Measurements from ENCODE around the gene LENG1. TPM values are rescaled to one million over a fixed set of nuclear protein-coding genes. Genes with fewer than 3 reads are reported as not detected.

LENG1 gene
- total RNA-seq, 1 experiment from 2014 or later = 8.2 TPM

DNA sequence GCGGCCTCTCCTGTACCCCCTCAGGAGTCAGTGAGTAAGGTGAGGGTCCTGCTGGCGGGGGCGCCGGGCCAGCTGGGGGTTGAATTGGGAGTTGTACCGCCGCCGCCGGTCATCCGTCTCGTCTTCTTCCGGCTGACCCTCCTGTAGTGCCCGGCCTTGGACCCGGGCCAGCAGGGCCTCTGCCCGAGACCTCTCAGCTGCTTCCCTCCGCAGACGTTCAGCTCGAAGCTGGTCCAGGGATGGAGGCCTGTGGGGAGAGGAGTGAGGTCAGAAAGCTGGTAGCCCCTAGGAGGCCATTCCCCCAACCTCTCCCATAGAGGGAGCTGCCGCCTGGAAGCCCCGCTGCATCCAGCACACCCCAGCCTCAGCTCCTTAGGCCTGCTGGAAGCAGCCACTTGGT lies 3.8 kb downstream of the LENG1 start:
- Mint-ChIP-seq H3K4me1 (ENCODE audit: insufficient read depth, unreplicated experiment) (peaks cover 8% of the 10 kb centered on the region), H3K4me3 (ENCODE audit: unreplicated experiment) (no peak overlapping the region), H3K27ac (ENCODE audit: low read depth, unreplicated experiment) (no peak overlapping the region), H3K9me3 (ENCODE audit: unreplicated experiment) (no peaks in the 10 kb centered on the region), H3K27me3 (ENCODE audit: insufficient read depth, unreplicated experiment) (no peaks in the 10 kb centered on the region), H3K36me3 (ENCODE audit: insufficient read depth, unreplicated experiment) (peaks cover 63% of the 10 kb centered on the region)
- POLR2A ChIA-PET = interaction anchor here (0.9 to 10.2 kb wide), 3 partner anchors 18 to 38 kb away, joined by 4 to 110 read pairs (median 50); partner anchors contain the start of genes CNOT3, MBOAT7 and TSEN34
- no TSS peak for BruUV-seq (replicated peaks)
- TF ChIP-seq, protein P1, sequence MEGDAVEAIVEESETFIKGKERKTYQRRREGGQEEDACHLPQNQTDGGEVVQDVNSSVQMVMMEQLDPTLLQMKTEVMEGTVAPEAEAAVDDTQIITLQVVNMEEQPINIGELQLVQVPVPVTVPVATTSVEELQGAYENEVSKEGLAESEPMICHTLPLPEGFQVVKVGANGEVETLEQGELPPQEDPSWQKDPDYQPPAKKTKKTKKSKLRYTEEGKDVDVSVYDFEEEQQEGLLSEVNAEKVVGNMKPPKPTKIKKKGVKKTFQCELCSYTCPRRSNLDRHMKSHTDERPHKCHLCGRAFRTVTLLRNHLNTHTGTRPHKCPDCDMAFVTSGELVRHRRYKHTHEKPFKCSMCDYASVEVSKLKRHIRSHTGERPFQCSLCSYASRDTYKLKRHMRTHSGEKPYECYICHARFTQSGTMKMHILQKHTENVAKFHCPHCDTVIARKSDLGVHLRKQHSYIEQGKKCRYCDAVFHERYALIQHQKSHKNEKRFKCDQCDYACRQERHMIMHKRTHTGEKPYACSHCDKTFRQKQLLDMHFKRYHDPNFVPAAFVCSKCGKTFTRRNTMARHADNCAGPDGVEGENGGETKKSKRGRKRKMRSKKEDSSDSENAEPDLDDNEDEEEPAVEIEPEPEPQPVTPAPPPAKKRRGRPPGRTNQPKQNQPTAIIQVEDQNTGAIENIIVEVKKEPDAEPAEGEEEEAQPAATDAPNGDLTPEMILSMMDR (IDR thresholded peaks at IDR 0.05; ENCODE audit: unreplicated experiment) = no peak
- intact Hi-C loops (cut with micrococcal nuclease) = no loop called here
- CTCF ChIA-PET = interaction anchor here (0.6 to 1.5 kb wide), 2 partner anchors 13 to 51 kb away, joined by 3 to 4 read pairs; no protein-coding TSS in a partner anchor
- no peak for DNase-seq (ENCODE audit: unreplicated experiment)

DNA sequence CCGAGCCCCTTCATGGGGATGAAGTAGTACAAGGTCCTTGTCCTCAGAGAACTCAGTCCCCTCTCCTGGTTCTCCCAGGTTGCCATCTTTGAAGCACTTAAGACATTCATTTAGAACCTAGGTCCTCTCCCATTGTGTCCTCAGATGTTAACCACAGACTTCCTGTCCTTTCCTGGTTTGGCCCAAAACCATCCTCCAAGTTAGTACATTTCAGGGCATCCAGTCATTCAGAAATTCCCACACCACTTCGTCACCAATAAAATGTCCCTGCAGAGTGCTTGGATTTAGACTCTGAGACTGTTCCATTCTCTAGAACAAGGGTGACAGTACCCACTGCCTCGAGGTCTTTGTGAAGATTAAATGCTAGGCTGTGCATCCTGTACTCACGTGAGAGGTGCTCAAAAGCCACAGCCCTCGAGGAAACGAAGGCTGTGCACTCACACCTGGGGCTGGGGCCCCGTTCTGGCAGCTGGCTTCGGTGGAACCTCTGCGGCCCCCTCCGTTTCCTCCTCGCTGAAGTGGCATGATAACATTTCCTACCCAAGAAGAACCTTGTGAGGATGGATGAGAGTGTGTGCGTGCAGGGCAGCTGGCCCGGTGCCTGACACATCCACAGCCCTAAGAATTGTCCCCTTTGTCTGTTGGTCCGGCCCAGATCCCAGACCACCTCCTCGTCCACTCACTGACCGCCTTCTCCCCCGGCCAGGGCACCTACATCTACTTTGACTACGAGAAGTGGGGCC lies 4.7 kb downstream of the LENG1 start:
- H3K27ac Mint-ChIP-seq (ENCODE audit: low read depth, unreplicated experiment) = no peak overlapping the region
- intact Hi-C loops (cut with micrococcal nuclease) = no loop called here

DNA sequence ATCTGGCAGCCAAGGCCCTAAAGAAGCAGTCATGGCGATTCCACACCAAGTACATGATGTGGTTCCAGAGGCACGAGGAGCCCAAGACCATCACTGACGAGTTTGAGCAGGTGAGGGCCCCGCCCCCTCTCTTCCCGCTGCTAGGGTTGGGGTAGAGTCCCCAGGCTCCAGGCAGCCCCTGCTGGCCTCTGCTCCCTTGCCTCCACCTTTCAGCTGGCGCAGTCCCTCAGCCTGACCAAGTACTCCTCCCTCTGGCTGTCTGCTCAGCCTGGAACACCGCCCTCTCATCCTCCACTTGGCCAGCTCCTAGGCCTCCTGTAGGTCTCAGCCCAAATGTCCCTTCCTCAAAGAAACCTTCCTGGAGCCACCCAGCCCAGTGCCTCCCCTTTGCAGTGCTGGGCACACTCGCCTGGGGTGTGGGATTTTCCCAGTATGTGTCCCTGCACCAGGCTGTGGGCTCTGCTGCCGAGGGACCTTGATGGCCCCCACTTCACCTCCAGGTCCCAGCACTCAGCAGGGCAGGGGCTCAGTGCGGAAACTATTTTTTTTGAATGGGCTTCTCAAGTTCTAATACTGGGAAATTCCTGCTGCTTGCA lies 5.7 kb downstream of the LENG1 start:
- DNase-seq (ENCODE audit: unreplicated experiment) = no peak
- CTCF ChIA-PET = no interaction called here
- H3K4me1 Mint-ChIP-seq (ENCODE audit: insufficient read depth, unreplicated experiment) = no peaks in the 10 kb centered on the region
- intact Hi-C loops (cut with micrococcal nuclease) = no loop called here
- POLR2A ChIA-PET = interaction anchor here (1.3 to 10.2 kb wide), 2 partner anchors 9 to 16 kb away, joined by 4 to 110 read pairs; partner anchors contain the start of gene CNOT3
- no peaks in the 10 kb centered on the region for H3K27me3 Mint-ChIP-seq (ENCODE audit: insufficient read depth, unreplicated experiment)
- BruUV-seq (replicated peaks) = no TSS peak
- H3K4me3 Mint-ChIP-seq (ENCODE audit: unreplicated experiment) = no peak overlapping the region
- no peaks in the 10 kb centered on the region for H3K9me3 Mint-ChIP-seq (ENCODE audit: unreplicated experiment)
- H3K27ac Mint-ChIP-seq (ENCODE audit: low read depth, unreplicated experiment) = peak overlapping the region; percentile 66
- TF ChIP-seq, protein P1 (IDR thresholded peaks at IDR 0.05; ENCODE audit: unreplicated experiment) = no peak
- H3K36me3 Mint-ChIP-seq (ENCODE audit: insufficient read depth, unreplicated experiment) = peaks cover 81% of the 10 kb centered on the region

More for the DNA sequence above, 4.7 kb downstream of the LENG1 start:
- no TSS peak for BruUV-seq (replicated peaks)
- H3K4me3 Mint-ChIP-seq (ENCODE audit: unreplicated experiment) = no peak overlapping the region
- H3K27me3 Mint-ChIP-seq (ENCODE audit: insufficient read depth, unreplicated experiment) = no peaks in the 10 kb centered on the region
- no peaks in the 10 kb centered on the region for H3K4me1 Mint-ChIP-seq (ENCODE audit: insufficient read depth, unreplicated experiment)
- H3K9me3 Mint-ChIP-seq (ENCODE audit: unreplicated experiment) = no peaks in the 10 kb centered on the region
- CTCF ChIA-PET = no interaction called here
- DNase-seq (ENCODE audit: unreplicated experiment) = no peak
- TF ChIP-seq, protein P1 (IDR thresholded peaks at IDR 0.05; ENCODE audit: unreplicated experiment) = no peak
- peaks cover 72% of the 10 kb centered on the region for H3K36me3 Mint-ChIP-seq (ENCODE audit: insufficient read depth, unreplicated experiment)
- POLR2A ChIA-PET = interaction anchor here (10.2 kb wide), 1 partner anchor 17 kb away, joined by 110 read pairs; the partner anchor contains the start of gene CNOT3

DNA sequence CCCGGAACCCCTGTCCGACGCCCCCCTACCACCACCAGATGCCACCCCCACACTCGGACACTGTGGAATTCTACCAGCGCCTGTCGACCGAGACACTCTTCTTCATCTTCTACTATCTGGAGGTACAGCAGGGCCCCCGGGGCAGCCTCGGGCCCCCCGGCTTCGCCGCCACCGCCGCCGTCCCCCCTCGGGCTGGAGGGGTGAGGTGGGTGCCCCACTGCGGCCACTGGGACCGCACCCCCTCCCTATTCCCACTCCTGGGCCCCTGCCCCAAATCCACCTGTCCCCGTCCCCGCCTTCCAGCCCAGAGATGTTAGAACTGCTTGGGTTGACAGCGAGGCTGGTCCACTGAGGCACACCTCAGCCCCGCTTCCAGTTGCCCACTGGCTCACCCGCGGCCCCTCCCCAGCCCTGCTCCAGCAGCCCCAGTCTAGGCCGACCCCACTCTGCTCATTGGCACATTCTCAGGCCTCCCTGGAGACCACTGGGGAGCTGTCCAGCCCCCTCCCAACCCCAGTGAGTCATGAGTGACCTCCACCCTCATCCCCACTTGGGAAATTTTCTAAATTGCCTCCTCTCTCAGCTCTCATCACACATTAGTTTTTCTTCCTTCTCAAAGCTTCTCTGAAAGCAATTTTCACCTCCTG lies 6.5 kb downstream of the LENG1 start:
- POLR2A ChIA-PET = interaction anchor here (0.7 to 10.2 kb wide), 3 partner anchors 8 to 309 kb away, joined by 3 to 110 read pairs (median 4); partner anchors contain the start of gene CNOT3
- H3K27me3 Mint-ChIP-seq (ENCODE audit: insufficient read depth, unreplicated experiment) = no peaks in the 10 kb centered on the region
- TF ChIP-seq, protein P1 (IDR thresholded peaks at IDR 0.05; ENCODE audit: unreplicated experiment) = no peak
- no peak overlapping the region for H3K4me3 Mint-ChIP-seq (ENCODE audit: unreplicated experiment)
- H3K36me3 Mint-ChIP-seq (ENCODE audit: insufficient read depth, unreplicated experiment) = peaks cover 89% of the 10 kb centered on the region
- intact Hi-C loops (cut with micrococcal nuclease) = no loop called here
- no TSS peak for BruUV-seq (replicated peaks)
- H3K4me1 Mint-ChIP-seq (ENCODE audit: insufficient read depth, unreplicated experiment) = no peaks in the 10 kb centered on the region
- H3K27ac Mint-ChIP-seq (ENCODE audit: low read depth, unreplicated experiment) = peak overlapping the region; percentile 66
- H3K9me3 Mint-ChIP-seq (ENCODE audit: unreplicated experiment) = no peaks in the 10 kb centered on the region
- no peak for DNase-seq (ENCODE audit: unreplicated experiment)
- CTCF ChIA-PET = interaction anchor here (0.6 kb wide), 1 partner anchor 920 kb away, joined by 4 read pairs; no protein-coding TSS in a partner anchor
